ENCODE results near the gene DHODH.

DNA sequence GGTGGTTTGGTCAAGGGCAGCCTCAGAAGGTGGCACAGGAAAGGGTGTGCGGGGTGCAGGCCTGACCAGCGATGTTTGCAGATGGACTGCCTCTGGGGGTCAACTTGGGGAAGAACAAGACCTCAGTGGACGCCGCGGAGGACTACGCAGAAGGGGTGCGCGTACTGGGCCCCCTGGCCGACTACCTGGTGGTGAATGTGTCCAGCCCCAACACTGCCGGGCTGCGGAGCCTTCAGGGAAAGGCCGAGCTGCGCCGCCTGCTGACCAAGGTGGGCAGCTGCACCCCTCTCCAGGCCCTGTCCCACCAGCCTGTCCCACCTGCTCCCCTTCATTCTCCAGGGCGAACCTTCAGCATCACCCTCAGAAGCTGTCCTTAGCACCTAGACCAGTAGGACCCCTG lies 12.5 kb downstream of the DHODH start:
- TF ChIP-seq EZH2phosphoT487 (IDR thresholded peaks at IDR 0.05; ENCODE audit: low read length): no peak
- TF ChIP-seq, protein P1, sequence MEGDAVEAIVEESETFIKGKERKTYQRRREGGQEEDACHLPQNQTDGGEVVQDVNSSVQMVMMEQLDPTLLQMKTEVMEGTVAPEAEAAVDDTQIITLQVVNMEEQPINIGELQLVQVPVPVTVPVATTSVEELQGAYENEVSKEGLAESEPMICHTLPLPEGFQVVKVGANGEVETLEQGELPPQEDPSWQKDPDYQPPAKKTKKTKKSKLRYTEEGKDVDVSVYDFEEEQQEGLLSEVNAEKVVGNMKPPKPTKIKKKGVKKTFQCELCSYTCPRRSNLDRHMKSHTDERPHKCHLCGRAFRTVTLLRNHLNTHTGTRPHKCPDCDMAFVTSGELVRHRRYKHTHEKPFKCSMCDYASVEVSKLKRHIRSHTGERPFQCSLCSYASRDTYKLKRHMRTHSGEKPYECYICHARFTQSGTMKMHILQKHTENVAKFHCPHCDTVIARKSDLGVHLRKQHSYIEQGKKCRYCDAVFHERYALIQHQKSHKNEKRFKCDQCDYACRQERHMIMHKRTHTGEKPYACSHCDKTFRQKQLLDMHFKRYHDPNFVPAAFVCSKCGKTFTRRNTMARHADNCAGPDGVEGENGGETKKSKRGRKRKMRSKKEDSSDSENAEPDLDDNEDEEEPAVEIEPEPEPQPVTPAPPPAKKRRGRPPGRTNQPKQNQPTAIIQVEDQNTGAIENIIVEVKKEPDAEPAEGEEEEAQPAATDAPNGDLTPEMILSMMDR (IDR thresholded peaks at IDR 0.05; ENCODE audit: low read length): no peak
